ENCODE data around the gene ZYG11B. TPM values are rescaled to one million over a fixed set of nuclear protein-coding genes. Genes with fewer than 3 reads are reported as not detected.

The ZYG11B gene
- total and polyA plus RNA-seq, 9 of the 15 experiments (the other 6 are each of a cell fraction or from before 2014, with no cell fraction given) = 4.9 to 22.2 (median 12.2) TPM

GRCh38 chr1:52707927-52708655, 18.2 kb upstream of the ZYG11B start (continued):
- no peak for TF ChIP-seq RAD21 (CRISPR knock-in tag; conservative IDR thresholded peaks at IDR 0.05 in 1 of 2, IDR thresholded peaks at IDR 0.05 in 1 of 2)
- no peak for TF ChIP-seq TEAD1 (CRISPR knock-in tag; IDR thresholded peaks at IDR 0.05)
- no peak for TF ChIP-seq CREM (IDR thresholded peaks at IDR 0.05; ENCODE audit: low read depth)

GRCh38 chr1:52709016-52709415, 17.2 kb upstream of the ZYG11B start:
- Histone ChIP-seq H3K36me3 (ENCODE audit: control insufficient read depth, insufficient read depth, low read length) (no peaks in the 10 kb centered on the region), H3K9ac (ENCODE audit: insufficient read depth in 1 of 2, low read depth in 2 of 2, low read length in 2 of 2) (no peak overlapping the region), H3K4me3 (no peak overlapping the region), H3K27me3 (ENCODE audit: control insufficient read depth in 2 of 2, insufficient read depth in 2 of 2, low read length in 2 of 2) (no peaks in the 10 kb centered on the region), H4K20me1 (replicated peaks; ENCODE audit: control insufficient read depth, insufficient read depth, low read length) (no peaks in the 10 kb centered on the region), H3K9me3 (replicated peaks; ENCODE audit: control insufficient read depth, insufficient read depth, low read depth, low read length) (no peaks in the 10 kb centered on the region), H3K4me2 (ENCODE audit: insufficient read depth, low read length) (no peak overlapping the region), H3K9me1 (ENCODE audit: control insufficient read depth, insufficient read depth, low read length) (no peaks in the 10 kb centered on the region), H2AFZ (ENCODE audit: low read depth, low read length) (peak overlapping the region; percentile 35; the same call in 1 of the 2 replicates), H3K4me1 (replicated peaks in 1 of 2; ENCODE audit: control insufficient read depth in 2 of 2, insufficient read depth in 2 of 2, low read length in 2 of 2) (no peaks in the 10 kb centered on the region; a peak in 1 of 5 replicates), H3K79me2 (ENCODE audit: control insufficient read depth, insufficient read depth, low read length) (no peaks in the 10 kb centered on the region), H3K27ac (ENCODE audit: extremely low read depth, low read depth, low read length) (no peak overlapping the region)
- FAIRE-seq (no peak), DNase-seq (ENCODE audit: extremely low read depth in 1 of 4, low spot score in 3 of 4) (no peak), ATAC-seq (no peak)
- intact Hi-C loops (cut with micrococcal nuclease) = no loop called here
- no TSS peak for BruUV-seq (replicated peaks)
- CTCF ChIA-PET (ENCODE audit: low intra/inter-chr PET ratio) = no interaction called here
- TF ChIP-seq COPS2 (conservative IDR thresholded peaks at IDR 0.05) (no peak), ZNF551 (CRISPR knock-in tag; IDR thresholded peaks at IDR 0.05) (no peak), JUNB (CRISPR knock-in tag; conservative IDR thresholded peaks at IDR 0.05) (no peak), CUX1 (CRISPR knock-in tag; IDR thresholded peaks at IDR 0.05) (no peak), FOXA3 (CRISPR knock-in tag; conservative IDR thresholded peaks at IDR 0.05 in 1 of 2, IDR thresholded peaks at IDR 0.05 in 1 of 2) (no peak)
- in situ Hi-C loops (cut with MboI) = loop anchor here (10.0 kb wide), 1 partner anchor 476 kb away; no protein-coding TSS in a partner anchor
- POLR2A ChIA-PET = no interaction called here
- WGBS (ENCODE audit: insufficient coverage, low coverage, missing lambda C conversion rate) = 17% methylated on average over 6 of the region's 6 CpGs

All from K562 (cell line).